Heart left ventricle (tissue), 13 donors: ENCODE results near the gene DNAJC17.

Experiments used
- CTCF ChIP-seq, 12 donors: fragments of 200-600 bp; sonication (generic) in 4 of 12; IDR thresholded peaks; one replicate each; pipeline versions ENCODE4 v1.5.0 to v1.8.0; 2018 to 2022; ENCODE audit warnings: antibody characterized with exemption in 12 of 12, mild to moderate bottlenecking in 5 of 12
- POLR2A ChIP-seq, 2 donors: fragments of 450-650 bp; IDR thresholded peaks; one replicate each; pipeline ENCODE4 v1.6.1; 2017; ENCODE audit warnings: antibody characterized with exemption in 2 of 2, mild to moderate bottlenecking in 2 of 2, moderate library complexity in 2 of 2
- donor health status: ischemic (EF 13 %, LVEDD 7.1; RV severe dilation, severe dysfunction).
- donor health status: DM: no; HTN: yes; CAD: no.
- donor health status: DM: no; HTN: no; CAD: no.
- donor health status: ischemic (EF 25% LVEDD 6.9; RV normal size, moderate dysfunction).
- donor health status: ischemic (EF 25% LVEDD 5.7; RV mildly dilated, moderate dysfunction).
- donor health status: ischemic (EF 35%, LVEDD 5.7; RV mildly dilated, moderate dysfunction).
- donor health status: nonischemic (EF 11% LVEDD 7.7; RV severe dilation, severe dysfunction).
- donor health status: DM: yes; HTN: yes; CAD: no.
- donor health status: PGD.
- donor health status: ischemic (EF 29% LVEDD 5.4; RV normal size, mild dysfunction).
- donor health status: nonischemic (EF 23%, LVEDD 6.1; RV moderate dilation, normal function).

GRCh38 chr15:40722354-40722753 lies 84.9 kb downstream of the DNAJC17 start:
- TF ChIP-seq CTCF (IDR thresholded peaks at IDR 0.05) (no peak), POLR2A (IDR thresholded peaks at IDR 0.05) (no peak)
